ENCODE measurements around the gene AFAP1L2. TPM values are rescaled to one million over a fixed set of nuclear protein-coding genes. Genes with fewer than 3 reads are reported as not detected.

The AFAP1L2 gene
- total and polyA plus RNA-seq, 2 donors (not counting 1 experiment from before 2014, with no cell fraction given) = 4.7 to 4.9 TPM

DNA sequence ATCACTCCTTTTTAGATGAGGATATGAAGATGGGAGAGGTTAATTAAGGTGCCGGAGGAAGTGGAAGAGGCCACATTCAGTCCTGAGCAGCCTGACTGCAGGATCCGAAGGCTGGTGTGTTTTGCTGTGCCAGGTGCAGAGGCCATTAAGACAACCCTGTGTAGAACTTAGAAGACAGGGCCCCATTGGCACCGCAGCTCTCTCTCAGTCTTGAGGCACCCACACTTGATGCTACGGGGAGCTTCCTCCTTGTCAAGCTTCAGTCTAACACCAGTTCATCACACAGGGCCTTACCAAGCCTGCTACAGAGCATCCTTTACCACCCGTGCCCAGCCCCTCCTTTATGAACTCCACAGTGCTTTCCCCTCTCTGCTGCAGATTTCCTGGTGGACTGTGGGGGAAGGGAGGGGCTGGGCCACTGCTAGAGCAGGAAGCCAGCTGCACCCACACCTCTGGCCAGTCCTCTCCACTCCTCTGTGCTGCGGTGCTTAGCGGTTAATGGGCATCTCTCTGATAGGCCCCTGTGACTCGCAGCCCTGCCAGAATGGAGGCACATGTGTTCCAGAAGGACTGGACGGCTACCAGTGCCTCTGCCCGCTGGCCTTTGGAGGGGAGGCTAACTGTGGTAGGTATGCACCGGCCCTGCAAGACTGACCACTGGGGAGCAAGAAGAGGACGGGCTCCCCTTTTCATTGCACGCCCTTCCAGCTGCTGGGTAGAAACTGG lies 119.8 kb downstream of the AFAP1L2 start:
- POLR2A ChIA-PET = no interaction called here
- H3K27ac ChIP-seq (ENCODE audit: low read length in 2 of 2) = no peak overlapping the region
- no peaks in the 10 kb centered on the region for H3K4me1 ChIP-seq (ENCODE audit: control insufficient read depth in 2 of 2, insufficient read depth in 2 of 2, low read length in 2 of 2)
- no peak overlapping the region for H3K4me3 ChIP-seq (ENCODE audit: control extremely low read depth in 1 of 5, extremely low read depth in 1 of 5, insufficient read depth in 1 of 5, low read depth in 2 of 5, low read length in 4 of 5)
- Mint-ChIP-seq H3K4me1 (no peaks in the 10 kb centered on the region), H3K27ac (no peak overlapping the region), H3K9me3 (ENCODE audit: insufficient read depth) (no peaks in the 10 kb centered on the region), H3K27me3 (no peaks in the 10 kb centered on the region), H3K4me3 (no peak overlapping the region)
- H3K9ac ChIP-seq (ENCODE audit: low read length) = no peak overlapping the region
- CTCF ChIA-PET = interaction anchor here (2.3 kb wide), 1 partner anchor 19 kb away, joined by 10 read pairs; no protein-coding TSS in a partner anchor
- no peak for ATAC-seq (ENCODE audit: low read depth)
- no peaks in the 10 kb centered on the region for H3K36me3 ChIP-seq (replicated peaks in 1 of 2; ENCODE audit: control extremely low read depth in 1 of 2, control insufficient read depth in 1 of 2, extremely low read depth in 1 of 2, insufficient read depth in 2 of 2, low read length in 1 of 2)
- no peak overlapping the region for H3K4me2 ChIP-seq (replicated peaks; ENCODE audit: low read depth, low read length, poor library complexity, severe bottlenecking)
- H3K27me3 ChIP-seq (replicated peaks in 1 of 4; ENCODE audit: control extremely low read depth in 1 of 4, control insufficient read depth in 3 of 4, insufficient read depth in 4 of 4, low read length in 3 of 4) = no peaks in the 10 kb centered on the region
- intact Hi-C loops (cut with micrococcal nuclease) = no loop called here
- 93% methylated on average over 12 of the region's 13 CpGs for WGBS (ENCODE audit: insufficient coverage)
- H3K9me3 ChIP-seq (ENCODE audit: control extremely low read depth in 1 of 3, control insufficient read depth in 2 of 3, insufficient read depth in 1 of 3, low read length in 2 of 3) = no peaks in the 10 kb centered on the region
- no peak for DNase-seq
- no peaks in the 10 kb centered on the region for H4K20me1 ChIP-seq (ENCODE audit: control insufficient read depth, insufficient read depth, low read length, poor library complexity, severe bottlenecking)
- no peak overlapping the region for H2AFZ ChIP-seq (ENCODE audit: insufficient read depth, low read depth, low read length, poor library complexity, severe bottlenecking)
- TF ChIP-seq, protein P1, sequence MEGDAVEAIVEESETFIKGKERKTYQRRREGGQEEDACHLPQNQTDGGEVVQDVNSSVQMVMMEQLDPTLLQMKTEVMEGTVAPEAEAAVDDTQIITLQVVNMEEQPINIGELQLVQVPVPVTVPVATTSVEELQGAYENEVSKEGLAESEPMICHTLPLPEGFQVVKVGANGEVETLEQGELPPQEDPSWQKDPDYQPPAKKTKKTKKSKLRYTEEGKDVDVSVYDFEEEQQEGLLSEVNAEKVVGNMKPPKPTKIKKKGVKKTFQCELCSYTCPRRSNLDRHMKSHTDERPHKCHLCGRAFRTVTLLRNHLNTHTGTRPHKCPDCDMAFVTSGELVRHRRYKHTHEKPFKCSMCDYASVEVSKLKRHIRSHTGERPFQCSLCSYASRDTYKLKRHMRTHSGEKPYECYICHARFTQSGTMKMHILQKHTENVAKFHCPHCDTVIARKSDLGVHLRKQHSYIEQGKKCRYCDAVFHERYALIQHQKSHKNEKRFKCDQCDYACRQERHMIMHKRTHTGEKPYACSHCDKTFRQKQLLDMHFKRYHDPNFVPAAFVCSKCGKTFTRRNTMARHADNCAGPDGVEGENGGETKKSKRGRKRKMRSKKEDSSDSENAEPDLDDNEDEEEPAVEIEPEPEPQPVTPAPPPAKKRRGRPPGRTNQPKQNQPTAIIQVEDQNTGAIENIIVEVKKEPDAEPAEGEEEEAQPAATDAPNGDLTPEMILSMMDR (IDR thresholded peaks at IDR 0.05) = no peak
- TF ChIP-seq EZH2 (IDR thresholded peaks at IDR 0.05; ENCODE audit: borderline replicate concordance, insufficient read depth, low read depth, low read length, poor library complexity, severe bottlenecking) = no peak
- no peaks in the 10 kb centered on the region for H3K79me2 ChIP-seq (ENCODE audit: control insufficient read depth, insufficient read depth, low read length)

DNA sequence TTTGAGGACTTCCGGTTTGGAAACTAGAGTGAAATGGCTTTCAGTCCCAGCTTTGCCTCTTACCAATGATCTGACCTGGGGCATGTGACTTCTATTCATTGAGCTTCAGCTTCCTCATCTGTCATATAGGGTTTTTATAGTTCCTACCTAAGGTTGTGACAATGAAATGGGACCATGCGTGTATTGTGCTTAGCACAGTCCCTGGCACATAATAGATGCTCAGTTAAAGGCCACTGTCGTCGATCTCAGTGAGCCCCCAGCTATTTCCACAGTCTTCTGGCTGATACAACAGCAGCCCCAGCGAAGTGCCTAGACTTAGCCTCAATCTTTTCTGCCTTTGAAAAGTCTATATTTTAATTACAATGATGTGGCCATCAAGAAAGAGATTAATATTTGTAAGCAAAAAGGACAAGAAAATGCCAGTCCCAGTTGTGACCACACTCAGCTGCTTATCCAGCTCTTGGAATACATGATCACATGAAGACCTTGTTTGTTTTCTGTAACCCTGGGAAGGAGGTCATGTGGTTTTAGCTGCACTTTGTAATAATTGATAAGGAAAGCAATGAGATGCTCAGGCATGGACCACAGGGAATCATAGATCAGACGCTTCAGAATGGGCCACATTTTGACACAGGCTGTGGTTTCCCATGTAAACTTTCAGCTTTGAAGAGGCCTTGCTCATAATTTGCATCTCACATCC lies 120.6 kb downstream of the AFAP1L2 start:
- Histone ChIP-seq H2AFZ (ENCODE audit: insufficient read depth, low read depth, low read length, poor library complexity, severe bottlenecking) (no peak overlapping the region), H3K4me1 (ENCODE audit: control insufficient read depth in 2 of 2, insufficient read depth in 2 of 2, low read length in 2 of 2) (no peaks in the 10 kb centered on the region), H3K9me3 (ENCODE audit: control extremely low read depth in 1 of 3, control insufficient read depth in 2 of 3, insufficient read depth in 1 of 3, low read length in 2 of 3) (no peaks in the 10 kb centered on the region), H4K20me1 (ENCODE audit: control insufficient read depth, insufficient read depth, low read length, poor library complexity, severe bottlenecking) (no peaks in the 10 kb centered on the region), H3K27ac (ENCODE audit: low read length in 2 of 2) (no peak overlapping the region), H3K4me3 (ENCODE audit: control extremely low read depth in 1 of 5, extremely low read depth in 1 of 5, insufficient read depth in 1 of 5, low read depth in 2 of 5, low read length in 4 of 5) (no peak overlapping the region), H3K27me3 (replicated peaks in 1 of 4; ENCODE audit: control extremely low read depth in 1 of 4, control insufficient read depth in 3 of 4, insufficient read depth in 4 of 4, low read length in 3 of 4) (no peaks in the 10 kb centered on the region), H3K79me2 (ENCODE audit: control insufficient read depth, insufficient read depth, low read length) (no peaks in the 10 kb centered on the region), H3K4me2 (replicated peaks; ENCODE audit: low read depth, low read length, poor library complexity, severe bottlenecking) (no peak overlapping the region), H3K9ac (ENCODE audit: low read length) (no peak overlapping the region), H3K36me3 (replicated peaks in 1 of 2; ENCODE audit: control extremely low read depth in 1 of 2, control insufficient read depth in 1 of 2, extremely low read depth in 1 of 2, insufficient read depth in 2 of 2, low read length in 1 of 2) (no peaks in the 10 kb centered on the region)
- no peak for DNase-seq
- ChIA-PET CTCF (interaction anchor here (2.3 kb wide), 1 partner anchor 20 kb away, joined by 10 read pairs; no protein-coding TSS in a partner anchor), POLR2A (no interaction called here)
- WGBS (ENCODE audit: insufficient coverage) = 100% methylated on average over 4 of the region's 6 CpGs
- Mint-ChIP-seq H3K4me3 (no peak overlapping the region), H3K9me3 (ENCODE audit: insufficient read depth) (no peaks in the 10 kb centered on the region), H3K27ac (no peak overlapping the region), H3K27me3 (no peaks in the 10 kb centered on the region), H3K4me1 (no peaks in the 10 kb centered on the region)
- no peak for ATAC-seq (ENCODE audit: low read depth)
- TF ChIP-seq, protein P1 (IDR thresholded peaks at IDR 0.05) = no peak
- no peak for TF ChIP-seq EZH2 (IDR thresholded peaks at IDR 0.05; ENCODE audit: borderline replicate concordance, insufficient read depth, low read depth, low read length, poor library complexity, severe bottlenecking)
- intact Hi-C loops (cut with micrococcal nuclease) = no loop called here
